Panc1 (cell line): ENCODE measurements around the gene FRMD4A. TPM values are rescaled to one million over a fixed set of nuclear protein-coding genes. Genes with fewer than 3 reads are reported as not detected.

ENCODE experiments used
- ATAC-seq: fragments of 200-7000 bp; cut with Tn5 transposase; 2 replicates; pipeline ENCODE4 v1.9.1; 2020; ENCODE audit warnings: mild to moderate bottlenecking, moderate library complexity
- BruUV-seq: library from RNA; stranded (reverse); fragments of 400-500 nt; replicated peaks from 2 replicates; lab custom pipeline; 2021; lab: Mats Ljungman, UMichigan
- CTCF ChIA-PET: fragments of 300-600 bp; sonication (Branson Sonifier 250); formaldehyde crosslinking; loops from one replicate; lab custom pipeline; 2022; ENCODE audit warnings: antibody characterized with exemption; lab: Charles Lee
- POLR2A ChIA-PET: fragments of 300-600 bp; sonication (Branson Sonifier 250); formaldehyde crosslinking; loops from one replicate; lab custom pipeline; 2022; ENCODE audit warnings: antibody characterized with exemption; lab: Charles Lee
- DNase-seq: peaks from one replicate; pipeline ENCODE4 v3.0.0-alpha.2; 2010; ENCODE audit warnings: low read depth, low spot score
- H3K27ac ChIP-seq: 2 replicates; pipeline ENCODE4 v1.5.1; 2011; ENCODE audit warnings: mild to moderate bottlenecking, low read length, inconsistent platforms
- H3K27me3 ChIP-seq: fragments of 200-500 bp; sonication (Bioruptor generic); 2 replicates; pipeline ENCODE4 v1.6.0; 2014; ENCODE audit warnings: low read length, inconsistent platforms; ENCODE audit not compliant: control insufficient read depth, insufficient read depth
- H3K36me3 ChIP-seq: fragments of 200-500 bp; sonication (Bioruptor generic); 2 replicates; pipeline ENCODE4 v1.5.1; 2014; ENCODE audit warnings: inconsistent platforms, mild to moderate bottlenecking, low read length, moderate library complexity; ENCODE audit not compliant: control insufficient read depth, insufficient read depth
- H3K4me1 ChIP-seq: 2 replicates; pipeline ENCODE4 v1.5.1; 2011; ENCODE audit warnings: inconsistent platforms, mild to moderate bottlenecking, low read length, moderate library complexity; ENCODE audit not compliant: control insufficient read depth, insufficient read depth
- H3K4me3 ChIP-seq, 2 experiments: 2 replicates each; pipeline ENCODE4 v1.5.1; 2011 to 2012; ENCODE audit warnings: low read depth in 2 of 2, low read length in 2 of 2, mild to moderate bottlenecking in 2 of 2, inconsistent platforms in 1 of 2, moderate library complexity in 1 of 2
- H3K9me3 ChIP-seq: fragments of 200-500 bp; sonication (Bioruptor generic); 2 replicates; pipeline ENCODE4 v1.5.1; 2014; ENCODE audit warnings: low read depth, mild to moderate bottlenecking, inconsistent platforms, low read length, moderate library complexity; ENCODE audit not compliant: control insufficient read depth, insufficient read depth
- CTCF ChIP-seq: fragments of 450-650 bp; IDR thresholded peaks from 2 replicates; pipeline ENCODE4 v1.5.1; 2017; ENCODE audit warnings: mild to moderate bottlenecking
- POLR2AphosphoS5 ChIP-seq: IDR thresholded peaks from 2 replicates; pipeline ENCODE4 v1.6.1; 2012; ENCODE audit warnings: mild to moderate bottlenecking, low read depth, low read length, moderate library complexity
- REST ChIP-seq, 2 experiments: IDR thresholded peaks; 2 replicates each; pipeline ENCODE4 v1.6.1; 2011 to 2012; ENCODE audit warnings: low read depth in 2 of 2, control low read depth in 1 of 2, low read length in 1 of 2, mild to moderate bottlenecking in 1 of 2, moderate library complexity in 1 of 2; ENCODE audit not compliant: insufficient read depth in 1 of 2
- SIN3A ChIP-seq: IDR thresholded peaks from 2 replicates; pipeline ENCODE4 v1.6.1; 2012; ENCODE audit warnings: low read depth, mild to moderate bottlenecking, low read length, moderate library complexity, borderline replicate concordance; ENCODE audit not compliant: insufficient read depth
- TCF7L2 ChIP-seq: IDR thresholded peaks from 2 replicates; pipeline ENCODE4 v1.6.1; 2011; ENCODE audit warnings: mild to moderate bottlenecking, low read depth, low read length, inconsistent platforms
- in situ Hi-C: cut with HindIII; loops from 2 replicates; pipeline ENCODE4 v1.10.0; 2016; ENCODE audit warnings: low sequenced_read_pairs, low pct_unique_long_range_greater_than_20kb
- intact Hi-C: fragments of 100-400 bp; cut with micrococcal nuclease; formaldehyde crosslinking; loops from one replicate; pipeline ENCODE4 v1.10.0; 2022; ENCODE audit not compliant: unreplicated experiment
- total RNA-seq: library from RNA; stranded (reverse); gene quantifications from one replicate; pipeline ENCODE4 v1.2.1, GENCODE V29; 2021; ENCODE audit not compliant: unreplicated experiment

The FRMD4A gene
- total RNA-seq, 1 experiment from 2014 or later = 7.1 TPM

GRCh38 chr10:13893926-13894325 lies 436.8 kb downstream of the FRMD4A start:
- CTCF ChIA-PET = no interaction called here
- no peak for TF ChIP-seq REST (IDR thresholded peaks at IDR 0.05; ENCODE audit: insufficient read depth in 1 of 2, low read depth in 2 of 2, low read length in 1 of 2)
- TF ChIP-seq POLR2AphosphoS5 = no peak
- no peak for TF ChIP-seq CTCF
- no peak for TF ChIP-seq SIN3A
- no peak for TF ChIP-seq TCF7L2
- POLR2A ChIA-PET = no interaction called here
- ATAC-seq = no peak
- Histone ChIP-seq H3K27ac (no peak overlapping the region), H3K36me3 (no peaks in the 10 kb centered on the region), H3K9me3 (no peaks in the 10 kb centered on the region), H3K4me3 (no peak overlapping the region), H3K27me3 (no peaks in the 10 kb centered on the region), H3K4me1 (no peaks in the 10 kb centered on the region)
- BruUV-seq = no TSS peak
- in situ Hi-C loops (no loop called here), intact Hi-C loops (no loop called here)
- no peak for DNase-seq

- Histone ChIP-seq H3K27ac (no peak overlapping the region), H3K4me3 (no peak overlapping the region), H3K9me3 (no peaks in the 10 kb centered on the region), H3K27me3 (no peaks in the 10 kb centered on the region), H3K36me3 (no peaks in the 10 kb centered on the region), H3K4me1 (no peaks in the 10 kb centered on the region)
- ChIA-PET POLR2A (no interaction called here), CTCF (no interaction called here)
- in situ Hi-C loops (no loop called here), intact Hi-C loops (no loop called here)
- DNase-seq = no peak
- no peak for ATAC-seq
- no peak for TF ChIP-seq POLR2AphosphoS5
- no TSS peak for BruUV-seq
Observed at GRCh38 chr10:13892871-13893270, 437.9 kb downstream of the FRMD4A start.

GRCh38 chr10:13892001-13892491 lies 438.7 kb downstream of the FRMD4A start:
- H3K36me3 ChIP-seq = no peaks in the 10 kb centered on the region
- BruUV-seq = no TSS peak
- DNase-seq (no peak), ATAC-seq (no peak)
- no peaks in the 10 kb centered on the region for H3K9me3 ChIP-seq
- H3K27ac ChIP-seq = no peak overlapping the region
- ChIA-PET CTCF (no interaction called here), POLR2A (no interaction called here)
- in situ Hi-C loops (no loop called here), intact Hi-C loops (no loop called here)
- H3K4me3 ChIP-seq = peak overlapping the region; percentile 10 to 13; a peak in 3 of 4 replicates
- TF ChIP-seq SIN3A (no peak), CTCF (no peak), TCF7L2 (no peak), POLR2AphosphoS5 (no peak), REST (IDR thresholded peaks at IDR 0.05; ENCODE audit: insufficient read depth in 1 of 2, low read depth in 2 of 2, low read length in 1 of 2) (no peak)
- H3K4me1 ChIP-seq = no peaks in the 10 kb centered on the region
- no peaks in the 10 kb centered on the region for H3K27me3 ChIP-seq
